NCI-H146 (cell line): ENCODE measurements around the gene PRR19.

ENCODE experiments used
- DNase-seq: peaks from one replicate; lab custom pipeline; 2025; lab: John Stamatoyannopoulos, UW

Gene PRR19

GRCh38 chr19:42349378-42350107 lies 47.6 kb downstream of the PRR19 start:
- no peak for DNase-seq

GRCh38 chr19:42350417-42350816 lies 48.5 kb downstream of the PRR19 start:
- no peak for DNase-seq

- no peak for DNase-seq
Observed at GRCh38 chr19:42351079-42351735, 49.3 kb downstream of the PRR19 start.

DNA sequence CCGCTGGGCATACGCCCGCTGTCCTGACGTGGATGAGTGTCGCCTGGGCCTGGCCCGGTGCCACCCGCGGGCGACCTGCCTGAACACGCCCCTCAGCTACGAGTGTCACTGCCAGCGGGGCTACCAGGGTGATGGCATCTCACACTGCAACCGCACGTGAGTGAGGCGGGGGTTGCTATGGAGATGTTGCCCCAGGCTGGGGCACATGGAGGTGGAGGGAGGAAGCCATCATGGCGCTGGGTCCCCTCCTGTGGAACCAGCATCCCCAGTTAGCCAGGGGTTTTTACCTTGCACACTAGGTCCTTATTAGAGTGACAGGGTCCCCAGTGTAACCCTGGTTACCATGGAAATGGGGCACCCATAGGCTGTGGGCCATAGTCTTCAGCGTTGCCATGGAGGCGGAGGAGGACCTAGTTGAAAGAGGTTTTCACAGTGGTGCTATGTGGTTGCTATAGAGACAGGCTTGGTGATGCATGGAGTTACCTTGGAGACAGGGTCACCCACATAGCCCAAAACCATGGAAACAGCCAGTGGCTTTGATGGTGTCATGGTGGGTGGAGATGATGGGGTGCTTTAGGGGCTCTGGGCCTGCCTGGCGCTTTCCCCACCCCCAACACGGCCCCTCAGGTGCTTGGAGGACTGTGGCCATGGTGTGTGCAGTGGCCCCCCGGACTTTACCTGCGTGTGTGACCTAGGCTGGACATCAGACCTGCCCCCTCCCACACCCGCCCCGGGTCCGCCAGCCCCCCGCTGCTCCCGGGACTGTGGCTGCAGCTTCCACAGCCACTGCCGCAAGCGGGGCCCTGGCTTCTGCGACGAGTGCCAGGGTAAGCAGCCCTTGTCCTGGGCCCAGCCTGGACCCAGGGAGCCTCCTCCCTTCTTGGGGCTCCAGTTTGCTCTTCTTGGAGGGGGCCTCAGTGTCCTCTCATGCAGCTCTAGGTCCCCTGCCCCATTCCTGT lies 50.6 kb downstream of the PRR19 start:
- no peak for DNase-seq

GRCh38 chr19:42353341-42354015 lies 51.5 kb downstream of the PRR19 start:
- DNase-seq = no peak

- DNase-seq = no peak
Observed at GRCh38 chr19:42355896-42356295, 54.0 kb downstream of the PRR19 start.

DNA sequence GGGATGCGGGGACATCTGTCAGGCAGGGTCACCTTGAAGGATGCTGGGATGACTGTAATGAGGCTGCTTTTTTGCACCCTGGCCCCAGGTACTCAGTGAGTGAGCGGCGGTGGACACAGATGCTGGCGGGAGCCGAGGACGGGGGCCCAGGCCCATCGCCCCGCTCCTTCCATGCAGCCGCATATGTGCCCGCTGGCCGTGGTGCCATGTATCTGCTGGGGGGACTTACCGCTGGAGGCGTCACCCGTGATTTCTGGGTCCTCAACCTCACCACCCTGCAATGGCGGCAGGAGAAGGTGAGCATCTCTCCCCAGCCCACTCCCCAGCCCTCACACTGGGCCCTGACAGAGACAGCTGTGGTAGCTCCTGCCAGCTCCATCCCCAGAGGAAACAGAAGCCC lies 54.8 kb downstream of the PRR19 start:
- no peak for DNase-seq

- DNase-seq = no peak
Observed at GRCh38 chr19:42357290-42357689, 55.4 kb downstream of the PRR19 start.
